Fibroblast of lung (primary cell): Measurements from ENCODE around the gene TASP1. TPM values are rescaled to one million over a fixed set of nuclear protein-coding genes. Genes with fewer than 3 reads are reported as not detected.
A peak's percentile ranks its signal among the peaks of the same experiment; 100 is the strongest.

ENCODE experiments used
- DNase-seq, 2 donors: peaks; one replicate each; pipeline versions ENCODE4 v3.0.0 to v3.0.0-alpha.2; 2010; ENCODE audit warnings: low read depth in 2 of 2
- H2AFZ ChIP-seq: 2 replicates; pipeline ENCODE4 v1.5.1; 2012; ENCODE audit warnings: low read length, control low read depth, inconsistent platforms
- H3K27ac ChIP-seq: 2 replicates; pipeline ENCODE4 v1.5.1; 2011; ENCODE audit warnings: low read length, control low read depth; ENCODE audit not compliant: insufficient read depth
- H3K27me3 ChIP-seq: 2 replicates; pipeline ENCODE4 v1.5.1; 2011; ENCODE audit warnings: mild to moderate bottlenecking, low read length; ENCODE audit not compliant: control insufficient read depth, insufficient read depth
- H3K36me3 ChIP-seq: 2 replicates; pipeline ENCODE4 v1.5.1; 2011; ENCODE audit warnings: low read length; ENCODE audit not compliant: control insufficient read depth, insufficient read depth
- H3K4me1 ChIP-seq: 2 replicates; pipeline ENCODE4 v1.5.1; 2011; ENCODE audit warnings: low read length; ENCODE audit not compliant: control insufficient read depth, insufficient read depth; ENCODE audit errors: extremely low read depth
- H3K4me2 ChIP-seq: 2 replicates; pipeline ENCODE4 v1.5.1; 2011; ENCODE audit warnings: low read length, control low read depth; ENCODE audit not compliant: insufficient read depth; ENCODE audit errors: extremely low read depth
- H3K4me3 ChIP-seq, 4 experiments: fragments of 200-600 bp in 1 of 4; sonication (generic) in 1 of 4; replicated peaks in 1 of 4; 2 replicates each; pipeline ENCODE4 v1.5.1; 2011 to 2016; ENCODE audit warnings: low read length in 4 of 4, low read depth in 3 of 4, mild to moderate bottlenecking in 3 of 4, control low read depth in 2 of 4, inconsistent platforms in 1 of 4, mixed read lengths in 1 of 4; ENCODE audit not compliant: insufficient read depth in 1 of 4; ENCODE audit errors: control extremely low read depth in 1 of 4
- H3K79me2 ChIP-seq: 2 replicates; pipeline ENCODE4 v1.5.1; 2012; ENCODE audit warnings: mild to moderate bottlenecking, low read length, inconsistent platforms; ENCODE audit not compliant: control insufficient read depth, insufficient read depth
- H3K9ac ChIP-seq: 2 replicates; pipeline ENCODE4 v1.5.1; 2011; ENCODE audit warnings: mild to moderate bottlenecking, low read length, control low read depth; ENCODE audit not compliant: insufficient read depth
- H3K9me3 ChIP-seq: 2 replicates; pipeline ENCODE4 v1.5.1; 2012; ENCODE audit warnings: low read depth, low read length; ENCODE audit not compliant: control insufficient read depth, insufficient read depth
- H4K20me1 ChIP-seq: 2 replicates; pipeline ENCODE4 v1.5.1; 2011; ENCODE audit warnings: low read length; ENCODE audit not compliant: control insufficient read depth, insufficient read depth; ENCODE audit errors: extremely low read depth
- CTCF ChIP-seq, 2 donors: IDR thresholded peaks in 1 of 2; conservative IDR thresholded peaks in 1 of 2; 1 replicate in 1 of 2; 2 replicates in 1 of 2; pipeline ENCODE4 v1.5.1; 2011 to 2012; ENCODE audit warnings: low read length in 2 of 2, control low read depth in 1 of 2, inconsistent platforms in 1 of 2, low read depth in 1 of 2, mild to moderate bottlenecking in 1 of 2
- EZH2 ChIP-seq: IDR thresholded peaks from 2 replicates; pipeline ENCODE4 v1.5.1; 2012; ENCODE audit warnings: low read length, control low read depth, mild to moderate bottlenecking; ENCODE audit errors: missing control alignments
- polyA plus RNA-seq, 2 donors: library from polyadenylated mRNA; depleted of rRNA in 1 of 2; stranded (reverse) in 1 of 2; unstranded in 1 of 2; fragments of >200 nt; gene quantifications; 2 replicates each; pipeline ENCODE4 v1.2.1, GENCODE V29; 2011 to 2012; ENCODE audit warnings: missing spikeins in 1 of 2
- total RNA-seq: library from RNA; depleted of rRNA; stranded (reverse); fragments of >200 nt; gene quantifications from 2 replicates; pipeline ENCODE4 v1.2.1, GENCODE V29; 2014

TASP1 gene
- total and polyA plus RNA-seq, 2 donors (not counting 1 experiment from before 2014, with no cell fraction given): 6.3 to 13.6 TPM

- Histone ChIP-seq H2AFZ (no peak overlapping the region), H3K27me3 (no peaks in the 10 kb centered on the region), H3K4me2 (no peak overlapping the region), H3K9me3 (no peaks in the 10 kb centered on the region), H3K27ac (no peak overlapping the region), H3K36me3 (no peaks in the 10 kb centered on the region), H3K4me1 (no peaks in the 10 kb centered on the region), H3K9ac (no peak overlapping the region), H3K79me2 (no peaks in the 10 kb centered on the region), H3K4me3 (no peak overlapping the region), H4K20me1 (no peaks in the 10 kb centered on the region)
- TF ChIP-seq EZH2 (no peak), CTCF (conservative IDR thresholded peaks at IDR 0.05 in 1 of 2, IDR thresholded peaks at IDR 0.05 in 1 of 2; ENCODE audit: low read depth in 1 of 2, low read length in 2 of 2) (peak; percentile 77 to 93)
- DNase-seq: peak; percentile 30 to 55
Observed at GRCh38 chr20:13458860-13459451, 179.8 kb downstream of the TASP1 start.

- H3K9ac ChIP-seq: no peak overlapping the region
- no peak overlapping the region for H2AFZ ChIP-seq
- no peaks in the 10 kb centered on the region for H4K20me1 ChIP-seq
- no peaks in the 10 kb centered on the region for H3K4me1 ChIP-seq
- no peaks in the 10 kb centered on the region for H3K9me3 ChIP-seq
- H3K4me2 ChIP-seq: no peak overlapping the region
- H3K27me3 ChIP-seq: no peaks in the 10 kb centered on the region
- no peak overlapping the region for H3K27ac ChIP-seq
- H3K4me3 ChIP-seq: no peak overlapping the region
- H3K79me2 ChIP-seq: no peaks in the 10 kb centered on the region
- TF ChIP-seq EZH2 (no peak), CTCF (conservative IDR thresholded peaks at IDR 0.05 in 1 of 2, IDR thresholded peaks at IDR 0.05 in 1 of 2; ENCODE audit: low read depth in 1 of 2, low read length in 2 of 2) (no peak)
- no peak for DNase-seq
- H3K36me3 ChIP-seq: no peaks in the 10 kb centered on the region
Observed at GRCh38 chr20:13457487-13457886, 181.2 kb downstream of the TASP1 start.

GRCh38 chr20:13455713-13456112 lies 183.0 kb downstream of the TASP1 start:
- Histone ChIP-seq H3K79me2 (no peaks in the 10 kb centered on the region), H3K9ac (no peak overlapping the region), H3K4me3 (no peak overlapping the region), H3K4me2 (no peak overlapping the region), H4K20me1 (no peaks in the 10 kb centered on the region), H3K27me3 (no peaks in the 10 kb centered on the region), H3K36me3 (no peaks in the 10 kb centered on the region), H3K9me3 (no peaks in the 10 kb centered on the region), H2AFZ (no peak overlapping the region), H3K27ac (no peak overlapping the region), H3K4me1 (no peaks in the 10 kb centered on the region)
- TF ChIP-seq EZH2 (no peak), CTCF (conservative IDR thresholded peaks at IDR 0.05 in 1 of 2, IDR thresholded peaks at IDR 0.05 in 1 of 2; ENCODE audit: low read depth in 1 of 2, low read length in 2 of 2) (no peak)
- DNase-seq: peak in 1 of 2 donors; percentile 33
